Measurements from ENCODE around the gene ZNF445.

DNA sequence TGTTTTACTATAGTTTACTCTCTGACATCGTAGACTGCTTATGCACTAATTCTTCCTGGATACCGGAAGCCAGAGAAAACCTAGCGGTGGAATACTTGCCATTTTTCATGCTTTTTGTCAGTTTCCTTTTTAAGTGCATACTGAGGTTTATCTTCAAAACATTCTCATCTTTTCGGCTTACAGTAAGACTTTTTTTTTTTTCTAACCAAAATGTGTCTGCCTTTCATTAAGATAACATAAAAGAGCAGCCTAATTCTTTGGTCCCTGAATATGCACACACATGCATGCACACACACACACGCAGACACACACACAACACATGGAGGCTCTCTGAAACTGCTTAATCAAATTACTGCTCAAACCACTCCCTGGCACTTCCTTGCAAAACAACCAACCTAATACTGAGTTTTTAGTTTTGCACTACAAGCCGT lies 1.3 kb downstream of the ZNF445 start:
- TF ChIP-seq, protein P1, sequence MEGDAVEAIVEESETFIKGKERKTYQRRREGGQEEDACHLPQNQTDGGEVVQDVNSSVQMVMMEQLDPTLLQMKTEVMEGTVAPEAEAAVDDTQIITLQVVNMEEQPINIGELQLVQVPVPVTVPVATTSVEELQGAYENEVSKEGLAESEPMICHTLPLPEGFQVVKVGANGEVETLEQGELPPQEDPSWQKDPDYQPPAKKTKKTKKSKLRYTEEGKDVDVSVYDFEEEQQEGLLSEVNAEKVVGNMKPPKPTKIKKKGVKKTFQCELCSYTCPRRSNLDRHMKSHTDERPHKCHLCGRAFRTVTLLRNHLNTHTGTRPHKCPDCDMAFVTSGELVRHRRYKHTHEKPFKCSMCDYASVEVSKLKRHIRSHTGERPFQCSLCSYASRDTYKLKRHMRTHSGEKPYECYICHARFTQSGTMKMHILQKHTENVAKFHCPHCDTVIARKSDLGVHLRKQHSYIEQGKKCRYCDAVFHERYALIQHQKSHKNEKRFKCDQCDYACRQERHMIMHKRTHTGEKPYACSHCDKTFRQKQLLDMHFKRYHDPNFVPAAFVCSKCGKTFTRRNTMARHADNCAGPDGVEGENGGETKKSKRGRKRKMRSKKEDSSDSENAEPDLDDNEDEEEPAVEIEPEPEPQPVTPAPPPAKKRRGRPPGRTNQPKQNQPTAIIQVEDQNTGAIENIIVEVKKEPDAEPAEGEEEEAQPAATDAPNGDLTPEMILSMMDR (IDR thresholded peaks at IDR 0.05; ENCODE audit: low read length): no peak
- no peak for TF ChIP-seq EZH2 (IDR thresholded peaks at IDR 0.05; ENCODE audit: borderline replicate concordance, low read length)

All from OCI-LY1 (cell line).